GM21526 (cell line): Measurements from ENCODE around the gene PCED1B.

Source experiments
- ATAC-seq: cut with Tn5 transposase; IDR thresholded peaks from one replicate; pipeline ENCODE4 v1.9.1; 2021; ENCODE audit warnings: moderate library complexity; ENCODE audit not compliant: unreplicated experiment, low FRiP score

Gene PCED1B

DNA sequence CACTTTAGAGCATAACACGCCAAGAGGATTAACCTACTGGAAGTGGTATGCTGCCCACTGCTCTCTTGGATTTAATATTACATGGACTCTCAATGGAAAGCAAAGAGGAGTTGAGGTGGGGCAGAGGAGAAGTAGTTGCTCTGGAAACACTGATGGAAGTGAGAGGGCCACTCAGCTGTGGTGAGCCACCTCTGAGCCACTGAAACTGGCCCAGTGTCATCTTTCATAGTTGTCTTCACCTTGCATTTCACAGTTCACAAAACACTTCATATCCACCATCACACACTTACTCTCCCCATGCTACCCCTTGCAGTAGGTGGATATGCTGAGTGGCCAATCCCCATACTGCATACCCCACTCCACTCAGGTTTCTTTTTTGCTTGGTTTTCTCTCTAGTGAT, 12.2 kb upstream of the PCED1B start:
- no peak for ATAC-seq

DNA sequence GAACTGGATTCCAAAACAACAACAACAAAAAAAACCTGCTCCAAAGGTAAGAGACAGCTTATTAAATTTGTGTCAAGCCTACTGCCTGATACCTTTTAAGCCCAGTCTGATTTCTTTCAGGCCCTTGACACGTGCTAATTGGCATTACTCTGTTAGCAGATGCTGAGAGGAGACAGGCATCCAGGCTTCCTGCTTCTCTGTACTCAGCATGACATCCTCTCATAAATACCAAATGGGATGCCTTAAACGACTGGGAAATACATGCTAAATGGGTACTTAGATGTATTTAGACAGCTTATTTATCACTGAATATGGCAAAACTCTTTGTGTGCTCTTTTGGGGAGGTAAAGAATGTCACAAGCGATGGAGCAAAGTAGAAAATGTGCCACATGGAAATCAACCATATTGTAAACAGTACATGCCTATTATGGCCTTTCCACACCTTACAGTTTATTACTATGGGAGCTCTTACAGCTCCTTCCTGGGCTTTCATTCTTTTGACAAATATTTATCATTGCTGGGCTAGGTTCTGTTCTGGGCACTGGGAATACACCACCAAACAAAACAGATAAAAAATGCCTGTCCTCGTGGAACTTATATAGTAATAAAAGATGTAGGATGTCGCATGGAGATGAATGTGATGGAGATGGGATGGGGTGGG, 11.5 kb upstream of the PCED1B start:
- ATAC-seq: no peak

DNA sequence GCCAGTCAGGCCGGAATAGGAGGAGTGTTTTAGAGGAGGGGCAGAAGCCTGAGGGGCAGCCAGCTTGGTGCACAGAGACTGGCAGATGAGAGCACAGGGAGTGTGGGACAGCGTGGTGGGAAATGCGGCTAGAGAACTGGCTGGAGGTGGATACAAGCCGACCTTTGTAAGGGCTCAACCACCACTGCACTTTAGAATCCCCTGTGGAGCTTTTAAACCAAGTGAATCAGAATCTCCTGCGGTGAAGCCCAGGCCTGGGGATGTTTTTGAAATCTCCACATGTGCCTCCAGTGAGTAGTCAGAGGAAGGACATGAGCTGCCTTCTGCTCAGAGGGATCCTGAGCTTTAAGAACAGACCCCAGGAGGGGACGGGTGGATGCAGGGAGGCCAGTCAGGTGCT, 10.9 kb upstream of the PCED1B start:
- ATAC-seq: no peak

DNA sequence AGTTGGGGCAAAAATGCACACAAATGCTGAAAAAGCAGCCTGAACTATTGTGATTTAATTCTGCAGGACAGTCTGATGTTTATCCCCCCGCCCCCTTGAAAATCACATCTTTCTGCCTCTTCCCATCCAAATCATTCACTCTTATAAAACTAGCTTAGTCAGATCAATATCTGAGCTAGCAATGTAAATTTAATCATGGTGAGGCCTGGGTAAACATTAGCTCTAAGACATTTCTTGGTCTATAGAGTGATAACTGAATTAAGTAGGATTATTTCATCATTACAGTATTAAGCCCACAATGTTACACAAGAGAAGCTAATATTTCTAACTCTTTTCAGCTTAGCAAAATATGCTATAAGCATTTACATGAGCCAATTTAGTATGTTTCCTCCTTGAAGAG, 9.1 kb upstream of the PCED1B start:
- no peak for ATAC-seq

DNA sequence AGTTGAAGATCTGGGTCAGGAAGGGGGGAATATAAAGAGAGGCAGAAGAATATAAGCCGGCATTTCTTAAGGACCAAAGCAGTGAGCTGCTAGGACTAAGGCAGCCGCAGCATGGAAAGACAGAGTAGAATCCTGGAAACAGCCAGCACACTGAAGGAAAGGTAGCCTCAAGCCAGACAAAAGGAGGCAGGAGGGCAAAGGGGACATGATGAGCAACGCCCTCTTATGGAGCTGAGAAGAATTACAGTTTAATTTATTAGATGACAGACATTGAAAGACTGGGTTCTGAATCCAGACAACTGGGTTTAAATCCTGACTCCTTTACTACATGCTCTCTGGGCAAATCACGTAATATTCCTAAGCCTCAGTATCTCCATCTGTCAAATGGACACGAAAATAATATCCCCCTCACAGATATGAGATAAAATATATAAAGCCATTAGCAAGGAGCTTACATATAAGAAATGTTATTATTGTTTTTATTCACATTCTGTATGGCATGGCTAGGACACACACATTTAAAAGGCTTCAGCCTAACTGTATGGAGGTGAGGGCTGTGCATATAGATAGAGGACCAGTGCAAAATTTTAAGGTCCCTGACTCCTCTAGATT, 8.1 kb upstream of the PCED1B start:
- no peak for ATAC-seq

DNA sequence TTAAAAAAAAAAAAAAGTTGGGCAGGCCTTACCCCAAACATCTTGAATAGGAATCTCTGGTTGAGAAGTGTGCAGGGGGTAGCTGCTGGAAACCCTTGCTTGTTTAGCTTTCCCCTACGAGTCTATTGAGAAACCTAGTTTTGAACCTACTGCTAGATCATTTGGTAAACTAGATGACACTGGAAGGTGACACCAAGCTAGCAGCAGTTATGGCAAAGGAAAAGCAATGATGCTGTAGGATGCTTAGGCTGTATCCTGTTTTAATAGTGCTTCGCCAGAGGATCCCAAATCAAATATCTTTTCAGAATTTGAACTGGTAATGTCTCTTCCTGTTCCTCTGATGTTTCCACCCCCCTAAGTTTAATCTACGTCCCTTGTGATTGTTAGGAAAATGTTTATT, 5.5 kb upstream of the PCED1B start:
- ATAC-seq: no peak

DNA sequence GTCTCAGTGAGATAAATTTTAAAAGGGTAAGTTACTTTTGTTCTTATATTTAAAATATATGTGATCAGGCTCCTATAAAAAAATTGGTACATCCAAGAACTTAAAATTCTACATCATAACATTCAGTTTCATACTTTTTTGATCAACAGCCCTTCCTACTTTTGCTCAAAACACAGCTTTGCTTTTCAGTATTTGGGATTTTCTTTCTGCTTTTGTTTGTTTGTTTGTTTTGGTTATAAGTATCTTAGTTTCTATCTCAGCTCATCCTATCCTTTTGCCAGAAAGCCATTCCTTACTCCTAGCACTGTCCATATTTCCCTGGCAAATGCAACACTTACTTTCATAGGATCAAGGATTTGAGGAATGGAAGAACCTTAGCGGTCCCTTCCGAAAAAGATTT, 4.7 kb upstream of the PCED1B start:
- no peak for ATAC-seq

DNA sequence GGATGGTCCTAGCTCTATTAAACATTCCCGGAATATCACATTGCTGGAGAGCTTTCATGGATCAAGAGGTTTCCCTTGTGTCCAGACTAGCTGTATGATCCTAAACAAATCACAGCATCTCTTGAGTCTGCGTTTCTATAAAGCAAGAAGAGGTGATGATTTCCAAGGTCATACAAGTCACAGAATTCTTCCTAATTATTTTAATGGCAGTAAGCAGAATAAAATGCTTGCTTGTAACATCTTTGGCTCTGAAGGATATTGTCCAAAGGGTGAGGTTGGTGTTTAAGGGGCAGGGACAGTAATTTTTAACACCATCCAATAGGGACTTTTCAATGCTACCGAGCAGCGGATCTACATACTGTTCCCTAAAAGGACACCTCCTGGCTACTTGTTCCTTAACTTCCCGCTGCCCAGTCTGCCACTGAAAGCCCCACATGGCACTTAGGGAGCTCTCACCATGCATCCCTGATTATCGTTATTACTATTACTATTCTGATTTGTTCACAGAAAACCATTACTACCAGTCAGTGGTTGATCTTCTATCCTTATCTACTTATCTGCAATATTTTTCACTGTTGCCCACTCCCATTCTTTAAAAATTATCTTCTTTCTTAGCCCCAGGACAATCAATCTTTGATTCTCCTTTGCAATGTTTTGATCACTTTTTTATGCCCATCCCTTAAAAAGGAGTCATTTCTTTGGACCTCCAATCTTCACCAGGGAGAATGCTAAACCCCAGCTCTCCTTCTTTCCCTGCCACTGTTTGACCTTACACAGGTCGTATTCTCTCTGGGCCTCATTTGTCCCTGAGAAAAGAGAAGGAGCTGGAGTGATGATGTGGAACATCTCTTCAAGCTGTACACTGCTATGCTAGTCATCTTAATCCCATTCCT, 4.0 kb upstream of the PCED1B start:
- no peak for ATAC-seq

DNA sequence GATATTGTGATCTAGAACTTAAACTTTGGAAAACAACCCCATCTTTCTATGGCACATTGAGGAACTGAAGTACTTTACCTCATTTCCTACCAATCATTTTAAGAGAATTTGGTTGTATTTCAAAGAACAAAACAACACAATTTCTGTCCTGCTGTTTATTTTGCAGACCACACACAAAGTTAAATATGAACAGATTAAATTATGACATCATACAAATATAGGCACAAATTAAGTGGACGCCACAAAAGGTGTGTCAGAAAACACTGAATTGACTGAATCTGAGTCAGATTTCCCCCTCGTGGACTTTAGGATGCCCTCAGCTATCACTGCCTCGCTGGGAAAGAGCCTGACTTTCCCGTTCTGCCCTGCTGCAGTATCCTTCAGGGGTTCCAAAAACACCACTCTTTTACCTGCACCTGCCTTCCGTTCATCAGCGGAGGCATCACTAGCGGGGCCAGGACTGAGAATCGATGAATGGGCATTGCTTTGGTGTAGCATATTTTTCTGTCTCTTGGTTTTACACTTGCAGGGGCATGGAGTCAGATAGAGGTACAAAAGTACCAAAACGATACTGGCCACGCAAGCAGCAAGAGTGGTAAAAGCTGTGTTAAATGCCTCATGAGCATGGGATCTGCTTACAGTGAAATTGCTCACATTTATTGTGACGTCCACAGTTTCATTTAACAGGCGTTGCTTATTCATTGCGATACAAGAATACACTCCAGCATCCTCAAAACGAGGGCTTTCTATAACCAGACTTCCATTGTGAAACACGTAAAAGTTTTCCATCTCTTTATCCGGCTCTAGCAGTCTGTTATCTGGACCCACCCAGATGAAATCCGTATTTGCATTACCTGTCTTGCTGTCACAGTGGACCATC, 2.0 kb upstream of the PCED1B start:
- ATAC-seq: no peak

DNA sequence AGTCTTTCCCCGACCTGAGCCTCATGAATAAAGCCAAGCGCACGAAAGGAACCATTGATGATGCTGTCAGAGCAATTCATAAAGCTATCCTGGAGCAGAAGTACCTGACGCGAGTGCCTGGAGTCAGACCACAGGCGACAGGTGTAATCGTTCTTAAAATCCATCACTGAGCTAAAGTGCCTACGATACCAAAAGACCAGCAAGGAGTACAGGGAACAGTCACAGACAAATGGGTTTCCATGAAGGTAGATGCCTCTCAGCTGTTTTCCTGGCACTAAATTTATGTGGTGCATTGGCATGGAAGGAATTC, 1.4 kb upstream of the PCED1B start:
- no peak for ATAC-seq

DNA sequence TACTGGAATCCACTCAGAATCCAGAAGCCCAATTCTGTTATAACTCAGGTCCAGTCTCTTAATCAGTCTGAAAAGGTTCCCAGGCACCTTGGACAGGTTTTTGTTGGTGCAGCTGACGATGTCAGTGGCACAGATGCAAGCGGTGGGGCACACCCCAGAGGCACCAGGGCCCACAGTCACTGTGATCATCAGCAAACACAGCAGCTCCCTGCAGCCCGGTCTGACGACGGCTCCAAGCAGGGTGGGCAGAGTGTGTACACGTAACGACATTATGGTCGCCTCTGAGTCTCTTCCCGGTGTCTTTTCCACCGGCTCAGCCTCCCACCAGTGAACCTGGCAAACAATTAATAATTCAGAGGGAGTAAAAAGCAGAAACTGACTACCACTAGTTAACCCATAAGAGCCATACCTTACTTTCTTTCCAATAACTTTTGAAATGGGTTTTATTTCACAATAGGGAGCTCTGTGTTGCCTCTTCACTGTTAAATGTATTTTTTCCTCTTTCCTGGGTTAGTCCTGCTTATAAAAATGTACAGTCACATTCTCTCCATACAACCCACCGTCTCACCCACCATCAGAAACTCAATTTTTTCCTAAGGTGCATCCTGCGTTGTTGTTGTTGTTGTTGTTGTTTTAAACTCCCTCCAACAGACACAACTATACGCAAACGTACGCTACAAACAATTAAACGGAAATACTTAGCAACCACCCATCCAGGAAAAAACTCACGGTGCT, 521 bp upstream of the PCED1B start:
- ATAC-seq: no peak

DNA sequence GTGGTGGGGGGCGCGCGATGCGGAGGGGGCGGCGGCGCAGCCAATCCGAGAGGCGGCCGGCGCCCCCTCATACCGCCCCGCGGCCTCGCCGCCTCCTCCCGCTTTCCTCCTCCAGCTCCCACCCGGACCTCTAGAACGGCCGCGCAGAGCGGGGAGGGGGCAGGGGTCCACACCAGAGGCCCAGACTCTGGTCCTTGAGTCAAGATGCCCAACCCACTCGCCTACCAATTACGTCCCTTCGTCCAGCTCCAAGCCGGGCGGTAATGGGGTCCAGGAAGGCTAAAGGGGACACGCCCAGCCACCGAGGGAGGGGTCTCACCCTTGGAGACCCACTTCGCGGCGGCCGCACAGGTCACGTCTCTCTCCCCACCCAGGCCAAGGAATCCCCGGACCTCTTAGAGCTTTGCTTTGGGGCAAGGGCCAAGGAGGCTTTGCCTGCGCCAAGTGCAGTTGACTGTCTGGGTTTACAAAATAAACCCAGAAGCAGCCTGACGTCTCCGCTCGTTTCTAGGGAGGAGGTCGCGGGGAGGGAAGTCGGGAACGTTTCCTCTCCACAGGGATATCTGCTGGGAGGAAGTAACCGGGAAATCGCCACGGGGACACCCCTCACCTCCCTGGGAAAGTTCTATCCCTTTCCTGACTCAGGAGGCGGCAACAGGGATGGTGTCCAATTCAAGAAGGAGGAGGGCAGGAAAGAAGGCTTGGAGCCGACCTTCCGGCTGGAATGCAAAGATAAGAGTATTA, 732 bp downstream of the PCED1B start:
- ATAC-seq: no peak

DNA sequence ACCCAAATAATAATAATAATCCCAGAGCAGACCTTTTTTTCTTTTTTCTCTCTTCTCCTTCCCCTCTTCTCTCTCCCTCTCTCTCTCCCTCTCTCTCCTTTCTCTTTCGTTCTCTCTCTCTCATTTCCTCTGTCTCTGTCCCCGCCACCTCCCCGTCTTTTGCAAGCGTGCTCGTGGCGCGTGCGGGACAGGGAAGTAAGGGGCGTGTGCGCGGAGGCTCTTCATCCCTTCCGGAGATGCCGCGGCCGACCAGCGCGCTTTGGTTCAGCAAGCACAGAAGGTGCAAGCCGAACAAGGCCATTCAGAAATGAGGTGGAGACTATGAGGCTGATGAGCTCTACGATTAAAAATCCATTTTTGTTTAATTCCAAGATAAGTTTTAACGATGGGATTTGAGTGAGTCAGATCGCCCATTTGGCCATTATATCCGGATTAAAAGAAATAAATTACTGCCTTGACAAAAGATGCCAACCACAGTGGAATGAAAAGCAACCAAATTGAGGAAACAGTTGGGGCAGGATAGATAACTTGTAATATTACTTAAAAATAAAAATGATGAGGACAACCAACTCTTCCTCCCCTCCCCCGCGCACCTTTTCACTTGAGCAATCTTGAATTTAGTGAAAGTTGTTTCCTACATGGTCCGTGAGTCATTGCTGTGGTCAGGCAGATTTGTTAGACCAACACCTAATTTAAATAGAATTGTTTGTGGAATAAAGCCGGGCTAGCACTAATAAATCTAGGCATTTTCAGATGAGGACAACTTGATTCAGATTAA, 1.5 kb downstream of the PCED1B start:
- no peak for ATAC-seq

DNA sequence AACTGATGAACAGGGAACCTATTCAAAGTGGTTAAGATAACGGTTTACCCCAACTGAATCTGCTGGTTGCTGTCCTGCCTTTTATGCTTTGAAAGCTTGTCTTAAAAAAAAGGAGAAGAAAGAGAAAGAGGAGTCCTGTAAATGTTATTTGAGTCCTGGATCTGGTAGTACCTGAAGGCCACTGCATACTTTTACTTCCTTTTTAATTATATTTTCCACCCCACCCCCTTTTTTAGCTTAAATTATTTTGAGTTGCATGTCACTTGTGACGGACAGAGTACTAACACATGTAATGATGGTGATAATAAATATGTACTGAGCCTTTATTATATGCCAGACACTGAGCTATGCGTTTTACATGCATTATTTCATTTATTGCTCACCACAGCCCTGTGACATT, 2.9 kb downstream of the PCED1B start:
- no peak for ATAC-seq

DNA sequence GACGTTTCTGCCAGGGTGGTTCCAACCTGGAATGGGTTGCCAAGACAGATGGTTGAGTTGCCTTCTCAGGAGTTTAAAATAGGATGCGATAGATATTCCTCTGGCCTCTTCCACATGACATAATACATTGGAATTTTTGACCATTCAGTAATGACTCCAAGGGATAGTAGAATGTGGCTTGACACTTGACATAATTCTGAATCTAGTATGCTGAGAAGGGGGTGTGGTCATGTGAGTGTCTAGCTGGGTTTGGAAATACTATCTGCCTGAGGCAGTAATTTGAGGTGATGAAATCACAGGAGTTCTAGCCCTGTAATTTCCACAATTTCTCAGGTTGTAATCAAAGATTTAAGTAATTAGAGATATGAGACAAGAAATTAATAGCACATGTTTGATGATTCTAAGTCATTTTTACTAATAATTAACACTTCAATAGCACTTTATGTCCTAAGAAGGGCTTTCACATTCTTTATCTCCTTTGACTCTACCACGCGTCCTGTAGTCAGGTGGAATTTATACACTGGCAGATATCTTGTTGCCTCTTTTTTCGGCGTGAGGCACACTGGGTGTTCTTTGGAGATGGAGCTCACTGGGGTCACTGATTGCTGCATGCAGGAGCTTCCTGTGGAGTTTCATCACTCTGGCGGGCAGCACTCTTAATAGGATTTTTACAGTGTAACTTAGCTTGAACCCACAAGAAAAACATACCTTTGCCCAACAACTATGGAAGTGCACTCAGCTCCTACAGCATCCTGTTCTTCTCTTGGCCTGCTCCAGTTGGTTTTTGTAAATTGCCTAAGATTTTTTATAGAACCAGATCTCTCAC, 3.6 kb downstream of the PCED1B start:
- ATAC-seq: no peak

DNA sequence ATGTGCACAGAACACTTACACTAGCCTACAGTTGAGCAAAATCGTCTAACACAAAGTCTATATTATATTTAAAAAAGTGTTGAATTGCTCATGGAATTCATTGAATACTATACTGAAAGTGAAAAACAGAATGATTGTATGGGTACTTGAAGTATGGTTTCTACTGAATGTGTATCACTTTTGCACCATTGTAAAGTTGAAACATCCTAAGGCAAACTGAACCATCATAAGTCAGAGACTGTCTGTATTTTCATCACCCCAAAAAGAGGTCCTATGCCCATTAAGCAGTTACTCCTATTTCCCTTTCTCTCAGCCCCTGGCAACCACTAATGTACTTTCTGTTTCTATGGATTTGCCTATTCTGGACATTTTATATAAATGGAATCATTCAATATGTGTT, 4.8 kb downstream of the PCED1B start:
- ATAC-seq: no peak

DNA sequence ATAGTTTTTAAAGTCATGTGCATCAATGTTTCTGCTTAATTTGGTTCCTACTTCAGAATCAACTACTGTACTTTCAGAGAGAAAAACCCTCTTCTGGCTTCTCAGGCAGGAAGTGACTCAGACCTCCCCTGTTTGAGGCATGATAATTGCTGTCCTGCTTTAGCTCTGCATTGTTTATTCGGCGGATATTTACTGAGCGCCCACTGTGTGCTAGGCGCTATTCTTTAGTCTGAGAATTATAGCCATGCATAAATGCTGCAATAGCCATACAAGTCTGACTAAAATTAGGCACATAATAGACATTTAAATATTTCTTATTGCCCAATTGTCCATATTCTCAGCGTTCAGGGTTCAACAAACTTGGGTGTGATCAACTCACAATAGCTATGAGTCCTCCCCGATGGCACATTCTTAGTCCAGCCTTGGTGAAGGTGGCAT, 6.4 kb downstream of the PCED1B start:
- ATAC-seq: no peak

DNA sequence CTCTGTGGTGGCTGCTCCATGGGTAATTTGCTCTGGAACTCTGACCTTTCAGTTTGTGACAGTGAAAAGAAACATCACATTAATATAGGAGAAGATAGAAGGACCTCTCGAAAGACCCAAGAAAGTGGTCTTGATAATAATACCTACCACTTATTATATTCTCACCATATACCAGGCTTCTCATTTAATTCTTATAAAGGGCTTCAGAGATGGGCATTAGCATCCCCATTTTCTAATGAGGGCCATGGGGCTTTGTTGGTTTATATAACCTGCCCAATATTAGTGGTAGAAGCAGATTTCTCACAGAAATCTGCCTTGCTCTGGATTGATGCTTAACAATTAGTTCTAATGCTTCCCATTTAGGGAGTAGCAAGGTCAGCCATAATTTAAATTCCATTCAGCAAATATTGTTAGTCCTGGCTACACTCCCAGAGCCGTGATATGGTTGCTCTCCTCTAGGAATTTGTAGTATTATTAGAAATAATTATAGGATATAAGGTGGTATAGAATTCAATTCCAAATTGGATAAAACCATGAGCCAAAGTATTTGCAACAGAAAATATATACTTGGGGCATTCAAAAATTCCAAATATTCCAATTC, 7.8 kb downstream of the PCED1B start:
- no peak for ATAC-seq
